IMR-90 (cell line): ENCODE measurements around the gene QRFP. TPM values are rescaled to one million over a fixed set of nuclear protein-coding genes. Genes with fewer than 3 reads are reported as not detected.

Source experiments
- ATAC-seq: fragments of 200-7000 bp; cut with Tn5 transposase; 2 replicates; pipeline ENCODE4 v1.9.1; 2020; ENCODE audit warnings: low read depth, mild to moderate bottlenecking, moderate library complexity
- BruUV-seq: library from RNA; stranded (reverse); fragments of 400-500 nt; replicated peaks from 2 replicates; lab custom pipeline; 2021; lab: Mats Ljungman, UMichigan
- CTCF ChIA-PET: fragments of 300-600 bp; formaldehyde crosslinking; extraction: SDS; loops from one replicate; lab custom pipeline; 2021; ENCODE audit warnings: antibody characterized with exemption; lab: Yijun Ruan, JAX
- POLR2A ChIA-PET: fragments of 300-600 bp; sonication (Branson Sonifier 250); formaldehyde crosslinking; loops from one replicate; lab custom pipeline; 2022; ENCODE audit warnings: antibody characterized with exemption; ENCODE audit not compliant: unreplicated experiment; lab: Charles Lee
- DNase-seq: peaks from one replicate; pipeline ENCODE4 v3.0.0; 2013
- H2AFZ ChIP-seq: replicated peaks from 2 replicates; pipeline ENCODE3; 2013; ENCODE audit warnings: low read length, mild to moderate bottlenecking; ENCODE audit not compliant: poor library complexity
- H2AK5ac ChIP-seq: 2 replicates; pipeline ENCODE4 v1.6.1; 2013; ENCODE audit warnings: low read depth, low read length, inconsistent platforms
- H2AK9ac ChIP-seq: replicated peaks from 2 replicates; pipeline ENCODE3; 2013; ENCODE audit warnings: mild to moderate bottlenecking, low read depth, low read length, moderate library complexity; ENCODE audit not compliant: poor library complexity
- H2BK120ac ChIP-seq: 2 replicates; pipeline ENCODE4 v1.6.1; 2013; ENCODE audit warnings: low read depth, low read length, inconsistent platforms
- H2BK15ac ChIP-seq: 3 replicates; pipeline ENCODE4 v1.6.1; 2013; ENCODE audit warnings: low read depth, low read length, inconsistent platforms
- H2BK20ac ChIP-seq: 2 replicates; pipeline ENCODE4 v1.6.1; 2013; ENCODE audit warnings: low read depth, mild to moderate bottlenecking, inconsistent platforms, low read length, moderate library complexity
- H2BK5ac ChIP-seq: 2 replicates; pipeline ENCODE4 v1.6.1; 2013; ENCODE audit warnings: mild to moderate bottlenecking, low read depth, low read length, inconsistent platforms; ENCODE audit not compliant: poor library complexity, severe bottlenecking
- H3K14ac ChIP-seq: replicated peaks from 2 replicates; pipeline ENCODE4 v1.6.1; 2013; ENCODE audit warnings: low read depth, low read length, inconsistent platforms
- H3K18ac ChIP-seq: 2 replicates; pipeline ENCODE4 v1.6.1; 2013; ENCODE audit warnings: low read depth, low read length, control low read depth
- H3K23ac ChIP-seq: 2 replicates; pipeline ENCODE4 v1.6.1; 2013; ENCODE audit warnings: low read depth, low read length, inconsistent platforms
- H3K27ac ChIP-seq: 2 replicates; pipeline ENCODE4 v1.5.1; 2013; ENCODE audit warnings: mild to moderate bottlenecking, control low read depth, low read length; ENCODE audit not compliant: insufficient read depth
- H3K27me3 ChIP-seq: 2 replicates; pipeline ENCODE4 v1.6.1; 2013; ENCODE audit warnings: low read length; ENCODE audit not compliant: control insufficient read depth, insufficient read depth
- H3K36me3 ChIP-seq: 2 replicates; pipeline ENCODE4 v1.6.1; 2013; ENCODE audit warnings: low read length, mixed read lengths; ENCODE audit not compliant: control insufficient read depth, insufficient read depth
- H3K4ac ChIP-seq: 2 replicates; pipeline ENCODE4 v1.6.1; 2013; ENCODE audit warnings: low read depth, low read length, inconsistent platforms
- H3K4me1 ChIP-seq: 2 replicates; pipeline ENCODE4 v1.6.1; 2013; ENCODE audit warnings: low read length, mixed read lengths; ENCODE audit not compliant: control insufficient read depth, insufficient read depth
- H3K4me2 ChIP-seq: 2 replicates; pipeline ENCODE4 v1.6.1; 2013; ENCODE audit warnings: low read depth, mild to moderate bottlenecking, control low read depth, low read length, moderate library complexity
- H3K4me3 ChIP-seq: 2 replicates; pipeline ENCODE4 v1.5.1; 2013; ENCODE audit warnings: low read depth, mild to moderate bottlenecking, control low read depth, low read length, moderate library complexity; ENCODE audit not compliant: insufficient read depth
- H3K56ac ChIP-seq: 2 replicates; pipeline ENCODE4 v1.6.1; 2013; ENCODE audit warnings: low read length, inconsistent platforms; ENCODE audit not compliant: insufficient read depth; ENCODE audit errors: extremely low read depth
- H3K79me1 ChIP-seq, 2 experiments: 2 replicates each; pipeline ENCODE4 v1.6.1; 2013; ENCODE audit warnings: low read length in 2 of 2, inconsistent platforms in 1 of 2, low read depth in 1 of 2
- H3K9ac ChIP-seq: 2 replicates; pipeline ENCODE4 v1.6.1; 2013; ENCODE audit warnings: low read depth, low read length, control low read depth
- H3K9me1 ChIP-seq: 2 replicates; pipeline ENCODE4 v1.6.1; 2013; ENCODE audit warnings: low read length, inconsistent platforms; ENCODE audit not compliant: insufficient read depth
- H3K9me3 ChIP-seq: 2 replicates; pipeline ENCODE4 v1.6.1; 2013; ENCODE audit warnings: low read length; ENCODE audit not compliant: control insufficient read depth, insufficient read depth
- H4K20me1 ChIP-seq: 2 replicates; pipeline ENCODE4 v1.6.1; 2013; ENCODE audit warnings: low read length, inconsistent platforms; ENCODE audit not compliant: insufficient read depth
- H4K5ac ChIP-seq: 2 replicates; pipeline ENCODE4 v1.6.1; 2013; ENCODE audit warnings: mild to moderate bottlenecking, low read depth, low read length, control low read depth
- H4K8ac ChIP-seq, 2 experiments: 2 replicates each; pipeline ENCODE4 v1.6.1; 2013; ENCODE audit warnings: low read depth in 2 of 2, low read length in 2 of 2, control low read depth in 1 of 2, inconsistent platforms in 1 of 2
- H4K91ac ChIP-seq: 2 replicates; pipeline ENCODE4 v1.6.1; 2013; ENCODE audit warnings: low read depth, low read length, inconsistent platforms; ENCODE audit not compliant: insufficient read depth
- CEBPB ChIP-seq: IDR thresholded peaks from 2 replicates; pipeline ENCODE4 v1.6.1; 2012; ENCODE audit warnings: low read depth, low read length, improper control_type of control experiment
- CHD1 ChIP-seq: IDR thresholded peaks from 2 replicates; pipeline ENCODE4 v1.6.1; 2012; ENCODE audit warnings: low read depth, low read length, improper control_type of control experiment
- CTCF ChIP-seq: conservative IDR thresholded peaks from 2 replicates; pipeline ENCODE4 v1.5.1; 2012; ENCODE audit warnings: mild to moderate bottlenecking, low read depth, low read length, improper control_type of control experiment
- FOS ChIP-seq: fragments of 150-350 bp; IDR thresholded peaks from 2 replicates; pipeline ENCODE4 v1.6.1; 2016; ENCODE audit warnings: low read depth, low read length
- MXI1 ChIP-seq: IDR thresholded peaks from 2 replicates; pipeline ENCODE4 v1.6.1; 2012; ENCODE audit warnings: low read depth, mild to moderate bottlenecking, low read length, moderate library complexity, borderline replicate concordance
- RAD21 ChIP-seq: IDR thresholded peaks from 2 replicates; pipeline ENCODE4 v1.6.1; 2012; ENCODE audit warnings: low read length, improper control_type of control experiment
- RFX5 ChIP-seq: IDR thresholded peaks from 2 replicates; pipeline ENCODE4 v1.8.0; 2012; ENCODE audit warnings: low read depth, mild to moderate bottlenecking, low read length, moderate library complexity
- WGBS, 2 experiments: methylation state at CpG; one replicate each; pipeline versions ENCODE4 v1.1.5 to v1.1.7; 2013; ENCODE audit warnings: missing lambda C conversion rate in 2 of 2; ENCODE audit not compliant: insufficient read length in 1 of 2; ENCODE audit errors: extremely low coverage in 2 of 2; 5-methylcytosine and 5-hydroxymethylcytosine counted together
- dilution Hi-C: fragments of 300-500 bp; cut with HindIII; formaldehyde crosslinking; loops from one replicate; pipeline ENCODE4 v1.14.3; 2018; ENCODE audit warnings: low sequenced_read_pairs; ENCODE audit not compliant: unreplicated experiment
- in situ Hi-C: fragments of 300-500 bp; cut with MboI; formaldehyde crosslinking; loops from 3 replicates; pipeline ENCODE4 v1.14.3; 2019; ENCODE audit warnings: low sequenced_read_pairs, inconsistent platforms, mixed read lengths
- intact Hi-C: fragments of 100-400 bp; cut with micrococcal nuclease; formaldehyde crosslinking; loops from 2 replicates; pipeline ENCODE4 v1.10.0; 2022
- polyA plus RNA-seq, 3 experiments: library from polyadenylated mRNA; depleted of rRNA; stranded (reverse); fragments of >200 nt; gene quantifications; 2 replicates each; pipeline ENCODE4 v1.2.3, GENCODE V29; 2012; ENCODE audit warnings: low replicate concordance in 1 of 3
- total RNA-seq: library from RNA; depleted of rRNA; stranded (reverse); fragments of >200 nt; gene quantifications from 2 replicates; pipeline ENCODE4 v1.2.3, GENCODE V29; 2012
- TF ChIP-seq, protein P1 (sequence below): fragments of 150-350 bp; IDR thresholded peaks from 2 replicates; pipeline ENCODE4 v1.6.1; 2016; ENCODE audit warnings: low read depth, mild to moderate bottlenecking, low read length, moderate library complexity, borderline replicate concordance

The QRFP gene
- total and polyA plus RNA-seq, 2 of the 4 experiments (the other 2 are of a cell fraction), result not detected

DNA sequence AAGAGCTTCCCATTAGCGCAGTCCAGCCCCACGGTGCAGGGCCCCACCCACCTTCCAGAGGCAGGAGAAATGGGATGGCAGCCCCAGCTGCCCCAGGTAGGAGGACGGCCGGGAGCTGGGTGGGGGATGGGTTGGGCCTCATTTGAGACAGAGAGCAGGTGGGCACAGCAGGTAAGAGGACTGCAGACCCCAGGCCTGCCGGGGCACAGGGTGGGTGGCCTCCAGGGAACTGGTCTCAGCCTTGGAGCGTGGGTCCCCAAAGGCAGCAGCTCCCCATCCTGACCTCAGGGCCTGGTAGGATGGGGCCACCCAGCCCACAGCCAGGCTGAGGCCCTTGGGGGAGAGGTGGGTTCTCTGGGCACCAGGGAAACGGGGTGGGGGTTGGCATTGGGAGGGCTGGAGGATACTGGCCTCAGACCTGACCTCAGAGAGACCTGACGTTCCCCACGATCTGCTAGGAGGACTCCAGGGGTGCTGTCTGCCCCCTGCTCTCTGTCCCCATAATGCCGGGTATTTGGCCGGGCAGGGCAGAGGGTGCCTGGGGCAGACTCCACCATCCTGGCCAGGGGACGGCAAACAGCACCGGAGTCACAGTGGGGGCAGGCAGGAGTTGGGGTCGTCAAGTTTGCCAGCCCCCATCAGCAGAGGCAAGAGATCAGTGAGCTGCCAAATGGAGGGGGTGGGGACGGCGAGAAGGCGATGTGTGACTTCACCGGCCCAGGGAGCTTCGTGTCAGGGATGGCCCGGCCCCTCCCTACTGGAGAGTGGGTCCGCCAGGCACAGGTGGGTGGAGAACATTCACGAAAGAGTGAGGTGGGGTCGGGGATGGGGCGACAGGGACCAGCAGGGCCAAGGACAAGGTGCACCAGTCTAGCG is 6.8 kb upstream of the QRFP start:
- no peak overlapping the region for H3K27ac ChIP-seq
- H4K20me1 ChIP-seq, result peaks cover 4% of the 10 kb centered on the region; the same call in 1 of the 2 replicates
- ATAC-seq, result no peak
- no peaks in the 10 kb centered on the region for H3K9me1 ChIP-seq
- peaks cover 2% of the 10 kb centered on the region; the same call in 1 of the 2 replicates for H3K9me3 ChIP-seq
- ChIA-PET CTCF (no interaction called here), POLR2A (no interaction called here)
- H4K91ac ChIP-seq, result no peak overlapping the region
- H2BK120ac ChIP-seq, result no peak overlapping the region
- no peak for DNase-seq
- H2BK15ac ChIP-seq, result no peak overlapping the region
- no peak overlapping the region for H2AK5ac ChIP-seq
- H3K9ac ChIP-seq, result no peak overlapping the region
- no peak overlapping the region for H2AFZ ChIP-seq
- H3K4me3 ChIP-seq, result no peak overlapping the region
- H2BK20ac ChIP-seq, result no peak overlapping the region
- H3K27me3 ChIP-seq, result peaks cover 2% of the 10 kb centered on the region; the same call in 1 of the 2 replicates
- no peaks in the 10 kb centered on the region for H3K79me1 ChIP-seq
- TF ChIP-seq MXI1 (no peak), RAD21 (no peak), CTCF (no peak), FOS (no peak), CHD1 (no peak), CEBPB (no peak), RFX5 (no peak)
- TF ChIP-seq, protein P1, sequence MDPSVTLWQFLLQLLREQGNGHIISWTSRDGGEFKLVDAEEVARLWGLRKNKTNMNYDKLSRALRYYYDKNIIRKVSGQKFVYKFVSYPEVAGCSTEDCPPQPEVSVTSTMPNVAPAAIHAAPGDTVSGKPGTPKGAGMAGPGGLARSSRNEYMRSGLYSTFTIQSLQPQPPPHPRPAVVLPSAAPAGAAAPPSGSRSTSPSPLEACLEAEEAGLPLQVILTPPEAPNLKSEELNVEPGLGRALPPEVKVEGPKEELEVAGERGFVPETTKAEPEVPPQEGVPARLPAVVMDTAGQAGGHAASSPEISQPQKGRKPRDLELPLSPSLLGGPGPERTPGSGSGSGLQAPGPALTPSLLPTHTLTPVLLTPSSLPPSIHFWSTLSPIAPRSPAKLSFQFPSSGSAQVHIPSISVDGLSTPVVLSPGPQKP, result no peak
- no peak overlapping the region for H3K18ac ChIP-seq
- no peak overlapping the region for H2AK9ac ChIP-seq
- no peak overlapping the region for H3K56ac ChIP-seq
- no peak overlapping the region for H3K4me2 ChIP-seq
- intact Hi-C loops, result no loop called here
- H3K4ac ChIP-seq, result no peak overlapping the region
- no peaks in the 10 kb centered on the region for H3K4me1 ChIP-seq
- no peak overlapping the region for H2BK5ac ChIP-seq
- dilution Hi-C loops, result no loop called here
- H4K5ac ChIP-seq, result no peak overlapping the region
- no peak overlapping the region for H3K14ac ChIP-seq
- WGBS, 2 experiments, result 78% methylated on average over 8 of the region's 25 CpGs; no CpG with 5 or more reads in 1 of the 2 experiments
- in situ Hi-C loops, result no loop called here
- no peak overlapping the region for H3K23ac ChIP-seq
- no peaks in the 10 kb centered on the region for H3K36me3 ChIP-seq
- H4K8ac ChIP-seq, result no peak overlapping the region
- no TSS peak for BruUV-seq
